HG03439 (cell line): Measurements from ENCODE around the gene SNORC.

Source experiments
- ATAC-seq: cut with Tn5 transposase; IDR thresholded peaks from one replicate; pipeline ENCODE4 v1.9.1; 2021; ENCODE audit warnings: mild to moderate bottlenecking, moderate library complexity; ENCODE audit not compliant: unreplicated experiment

SNORC gene

DNA sequence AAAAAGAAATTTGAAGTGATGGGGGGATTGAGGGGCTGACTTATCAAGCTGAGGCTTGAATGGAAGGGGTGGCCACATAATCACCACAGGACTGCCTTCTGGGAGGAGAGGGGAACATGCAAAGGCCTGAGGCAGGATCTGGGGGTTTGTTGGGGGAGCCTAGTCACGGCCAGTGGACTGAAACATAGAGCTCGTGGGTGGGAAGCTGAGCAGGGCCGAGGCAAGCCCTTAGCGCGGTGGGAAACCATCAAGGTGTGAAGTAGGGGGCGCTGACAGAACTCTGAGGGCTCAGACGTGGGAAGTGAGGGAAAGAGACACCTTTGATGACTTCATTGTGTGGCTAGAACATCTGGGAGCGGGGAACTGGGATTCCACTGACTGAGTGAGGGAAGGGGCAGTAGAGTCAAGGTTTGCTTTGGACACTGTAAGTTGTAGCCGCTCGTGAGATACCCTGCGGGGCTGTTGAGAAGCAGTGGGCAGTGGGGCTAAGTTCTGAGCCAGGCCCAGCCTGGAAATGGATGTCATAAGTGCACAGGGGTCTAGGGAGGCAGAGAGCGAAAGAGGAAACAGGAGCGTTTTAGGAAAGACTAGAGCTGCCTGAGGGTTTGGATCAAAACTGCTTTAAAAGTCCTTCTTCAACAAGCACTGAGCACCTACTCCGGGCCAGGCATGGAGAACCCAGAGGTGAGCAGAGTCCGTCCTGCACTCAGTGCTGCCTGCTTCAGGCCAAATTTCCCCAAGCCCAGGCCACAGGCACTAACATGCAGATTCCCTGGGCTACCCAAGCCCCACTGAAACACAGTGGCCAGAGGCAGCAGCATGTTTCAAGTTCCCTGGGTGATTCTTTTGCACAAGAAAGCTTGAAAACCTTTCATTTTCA, 686 bp upstream of the SNORC start:
- ATAC-seq, result no peak

DNA sequence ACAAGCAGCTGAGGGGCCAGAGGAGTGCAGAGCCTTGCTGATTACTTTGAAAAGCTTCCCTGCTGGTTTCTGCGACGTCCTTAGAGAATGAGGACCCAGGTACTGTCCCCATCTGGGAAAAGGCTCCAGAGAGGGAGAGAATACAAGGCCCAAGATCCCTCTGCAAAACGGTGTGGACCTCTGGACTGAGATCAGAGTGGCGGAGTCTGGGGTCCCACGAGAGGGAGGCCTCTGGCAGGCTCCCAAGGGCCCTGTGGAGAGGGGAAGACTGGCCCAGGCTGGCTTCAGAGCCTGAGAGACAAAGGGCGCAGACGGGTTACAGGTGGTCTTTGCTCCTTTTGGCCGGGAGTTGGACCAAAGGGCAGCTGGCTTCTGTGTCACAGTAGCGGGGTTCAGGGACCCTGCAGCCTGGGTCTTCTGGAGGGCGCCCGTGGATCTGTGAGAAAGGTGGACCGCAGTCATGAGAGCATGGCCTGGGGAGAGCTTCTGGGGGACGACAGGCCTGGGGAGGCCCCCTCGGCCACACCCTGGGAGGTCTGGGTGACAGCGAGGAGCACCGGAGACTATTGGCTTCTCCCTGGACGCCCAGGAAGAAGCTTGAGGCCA, 805 bp downstream of the SNORC start:
- ATAC-seq, result no peak

GRCh38 chr2:232871418-232871834, 1.4 kb downstream of the SNORC start:
- no peak for ATAC-seq

GRCh38 chr2:232871835-232872736, 2.0 kb downstream of the SNORC start:
- ATAC-seq, result no peak

DNA sequence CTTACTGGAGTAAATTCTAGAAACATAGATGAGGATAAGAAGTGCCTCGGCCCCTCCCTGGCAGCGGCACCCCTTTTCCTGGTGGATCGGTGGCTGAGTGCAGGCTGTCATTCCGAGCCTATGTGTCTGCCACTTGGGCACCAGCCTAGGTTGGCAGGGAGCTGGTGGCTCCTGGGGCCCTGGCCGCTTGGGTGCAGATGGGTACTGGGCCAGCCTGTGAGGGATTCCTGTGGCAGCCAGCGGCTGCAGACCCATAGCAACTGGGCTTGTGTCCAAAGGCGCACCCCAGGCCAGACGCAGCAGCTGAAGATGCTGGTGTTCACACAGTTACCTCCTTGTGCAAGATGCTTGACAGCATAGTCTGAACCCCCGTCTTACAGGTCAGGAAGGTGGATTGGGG, 2.8 kb downstream of the SNORC start:
- no peak for ATAC-seq

DNA sequence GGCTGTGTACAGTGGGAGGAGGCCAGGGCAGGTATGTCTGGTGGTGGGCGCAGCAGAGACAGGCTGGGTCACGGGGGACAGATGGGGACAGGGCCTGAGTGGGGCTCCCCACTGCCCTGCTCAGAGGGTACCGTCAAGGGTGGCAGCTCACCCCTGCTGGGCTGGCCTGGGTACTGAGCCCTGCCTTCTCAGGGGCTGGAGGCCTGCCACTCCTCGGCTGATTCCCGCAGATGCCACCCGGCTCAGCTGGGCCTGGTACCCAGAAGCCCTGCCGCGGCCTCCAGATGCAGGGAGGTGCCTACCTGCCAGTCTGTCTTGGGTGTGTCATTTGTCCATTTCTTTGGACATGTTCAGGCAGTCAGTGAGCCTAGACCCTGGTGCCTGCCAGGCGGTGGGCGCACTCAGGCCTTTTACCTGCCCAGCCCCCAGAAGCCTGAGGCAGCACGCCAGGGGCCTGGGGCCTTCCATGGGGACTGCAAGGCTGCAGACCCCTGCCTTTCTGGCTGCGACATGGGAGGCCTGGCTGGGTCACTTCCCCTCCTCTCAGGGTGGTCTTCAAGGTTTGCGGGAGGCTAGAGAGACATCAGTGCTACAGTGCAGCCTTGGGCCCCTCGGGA, 3.3 kb downstream of the SNORC start:
- no peak for ATAC-seq

GRCh38 chr2:232873909-232874641, 4.0 kb downstream of the SNORC start:
- ATAC-seq, result no peak

- no peak for ATAC-seq
Observed at GRCh38 chr2:232874677-232875223, 4.7 kb downstream of the SNORC start.

DNA sequence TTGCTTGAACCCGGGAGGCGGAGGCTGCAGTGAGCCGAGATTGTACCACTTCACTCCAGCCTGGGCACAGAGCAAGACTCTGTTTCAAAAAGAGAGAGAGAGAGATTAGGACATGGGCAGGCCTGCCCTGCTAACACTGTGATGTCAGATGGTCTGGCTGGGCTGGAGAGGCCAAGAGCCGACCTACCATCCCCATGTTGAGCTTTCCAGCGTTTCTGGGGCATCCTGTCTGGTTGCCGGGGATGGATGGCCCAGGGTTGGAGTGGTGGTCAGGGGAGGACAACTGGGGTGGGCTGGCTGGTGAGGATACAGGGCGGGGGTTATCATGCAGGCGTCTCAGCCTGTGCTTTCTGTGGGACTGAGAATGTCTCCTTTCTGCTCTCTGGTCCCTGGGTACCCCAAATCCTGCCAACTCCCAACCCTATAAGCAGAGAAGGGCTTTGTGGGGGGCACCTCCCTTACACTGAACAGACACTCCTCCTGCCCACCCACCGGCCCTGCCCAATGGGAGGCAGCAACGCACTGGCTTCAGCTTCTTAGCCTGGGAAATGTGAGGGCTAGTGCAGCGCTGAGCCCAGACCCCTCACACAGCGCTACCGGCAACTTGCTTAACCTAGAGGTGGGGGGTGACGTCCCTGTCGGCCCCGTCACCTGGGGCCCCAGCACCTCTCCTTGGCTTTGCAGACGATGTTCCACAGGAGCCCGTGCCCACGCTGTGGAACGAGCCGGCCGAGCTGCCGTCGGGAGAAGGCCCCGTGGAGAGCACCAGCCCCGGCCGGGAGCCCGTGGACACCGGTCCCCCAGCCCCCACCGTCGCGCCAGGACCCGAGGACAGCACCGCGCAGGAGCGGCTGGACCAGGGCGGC, 5.4 kb downstream of the SNORC start:
- no peak for ATAC-seq

DNA sequence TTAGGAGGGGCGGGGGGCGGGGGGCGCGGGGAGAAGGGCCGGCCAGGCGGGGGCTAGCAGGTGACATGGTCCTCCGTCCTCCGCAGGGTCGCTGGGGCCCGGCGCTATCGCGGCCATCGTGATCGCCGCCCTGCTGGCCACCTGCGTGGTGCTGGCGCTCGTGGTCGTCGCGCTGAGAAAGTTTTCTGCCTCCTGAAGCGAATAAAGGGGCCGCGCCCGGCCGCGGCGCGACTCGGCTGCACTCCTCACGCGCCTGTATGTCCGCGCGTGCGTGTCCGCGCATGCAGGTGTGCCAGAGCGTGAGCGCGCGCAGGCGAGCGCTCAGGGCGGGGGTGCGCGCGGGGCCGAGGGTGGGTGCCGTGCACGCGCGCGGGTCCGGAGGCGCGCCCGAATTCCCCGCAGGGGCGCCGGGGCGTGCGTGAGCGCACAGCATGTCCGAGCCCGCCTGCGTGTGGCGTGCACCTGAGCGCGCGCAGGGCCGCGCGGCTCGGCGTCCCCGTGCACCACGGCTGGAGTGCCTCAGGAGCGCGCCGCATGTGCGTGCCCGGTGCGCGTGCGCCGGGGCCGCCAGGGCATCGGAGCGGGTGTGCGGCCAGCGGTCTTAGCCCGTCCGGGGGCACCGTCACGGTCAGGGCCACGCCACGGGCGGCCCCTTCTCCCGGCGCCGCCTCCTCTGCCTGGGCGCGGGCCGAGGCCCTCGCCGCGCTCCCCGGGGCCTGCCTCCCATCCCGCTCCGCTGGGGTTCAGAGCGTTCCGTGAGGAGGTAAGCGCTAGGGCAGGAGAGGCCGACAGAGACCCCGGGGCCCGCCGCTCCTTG, 6.3 kb downstream of the SNORC start:
- ATAC-seq, result no peak

DNA sequence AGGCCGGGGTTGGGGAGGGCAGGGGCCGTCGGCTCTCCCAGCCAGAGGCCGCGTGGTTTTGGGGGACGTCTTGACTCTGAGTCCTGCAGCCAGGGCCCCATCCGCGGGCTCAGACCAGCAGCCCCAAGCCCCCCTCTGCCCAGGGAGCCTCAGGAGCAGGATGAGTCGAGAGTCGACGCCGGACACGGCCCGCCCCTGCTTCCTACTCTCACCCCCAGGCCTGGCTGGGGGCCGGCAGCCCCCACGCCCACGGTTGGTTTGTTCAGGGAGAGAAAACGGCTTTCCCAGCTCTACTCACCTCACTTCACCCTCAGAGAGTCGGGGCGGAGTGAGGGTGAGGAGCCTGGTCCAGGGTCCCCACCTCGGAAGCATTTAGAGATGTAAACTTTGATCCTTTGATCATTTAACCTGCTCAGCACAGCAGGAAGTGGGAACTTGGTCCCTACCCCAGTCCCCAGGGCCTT, 6.9 kb downstream of the SNORC start:
- no peak for ATAC-seq

DNA sequence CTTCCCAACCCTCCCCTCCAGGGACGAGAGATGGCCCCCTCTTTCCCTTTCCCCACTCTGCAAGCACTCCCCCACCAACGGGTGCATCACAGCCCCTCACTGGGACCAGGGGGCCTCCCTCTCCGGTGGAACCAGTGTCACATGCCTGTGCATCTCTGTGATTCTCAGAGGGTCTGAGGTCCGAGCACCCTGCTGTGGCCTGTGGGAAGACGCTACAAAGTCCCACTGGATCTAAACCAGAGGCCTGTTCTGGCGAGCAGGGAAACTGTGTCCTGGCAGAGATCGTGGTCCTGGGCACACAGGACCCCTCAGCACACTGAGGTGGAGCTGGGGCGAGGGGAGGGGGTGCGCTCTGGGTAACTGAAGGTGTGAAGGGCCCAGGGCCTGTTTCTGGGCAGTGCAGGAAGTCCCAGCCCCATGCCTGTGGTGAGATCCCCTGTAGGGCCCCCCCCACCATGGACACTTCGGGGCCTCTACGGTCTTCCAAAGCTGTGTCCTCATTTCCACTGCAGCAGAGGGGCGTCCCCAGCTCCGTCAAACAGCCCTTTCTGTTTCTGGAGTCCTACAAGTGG, 8.0 kb downstream of the SNORC start:
- ATAC-seq, result no peak

GRCh38 chr2:232878855-232879617, 9.0 kb downstream of the SNORC start:
- ATAC-seq, result no peak

- ATAC-seq, result no peak
Observed at GRCh38 chr2:232879618-232880494, 9.8 kb downstream of the SNORC start.

DNA sequence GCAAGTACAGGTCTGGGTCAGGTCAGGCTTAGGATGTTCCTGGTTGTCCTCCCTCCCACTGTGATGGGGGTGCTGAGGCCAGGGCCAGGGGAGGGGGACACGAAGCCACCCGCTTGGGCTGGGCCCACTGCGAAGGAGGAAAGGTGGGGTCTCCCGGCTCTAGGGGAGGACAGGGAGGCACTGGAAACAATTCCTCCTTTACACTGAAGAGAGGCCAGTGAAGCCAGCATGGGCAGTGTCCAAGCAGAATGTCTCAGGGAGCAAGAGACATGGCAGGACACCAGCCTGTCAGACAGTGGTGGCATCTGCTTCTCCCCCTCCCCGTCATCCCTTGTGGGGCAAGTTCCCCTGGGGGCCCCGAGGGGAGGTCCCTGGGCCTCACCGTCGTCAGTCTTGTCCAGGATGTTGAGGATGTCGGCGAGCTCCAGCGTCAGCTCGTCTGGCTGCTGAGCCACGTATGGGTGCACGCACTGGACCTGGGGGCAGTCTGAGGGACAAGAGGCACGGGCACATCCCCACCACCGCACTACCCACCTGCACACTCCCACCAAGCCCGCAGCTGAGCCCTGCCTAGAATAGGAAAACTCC, 10.8 kb downstream of the SNORC start:
- no peak for ATAC-seq

DNA sequence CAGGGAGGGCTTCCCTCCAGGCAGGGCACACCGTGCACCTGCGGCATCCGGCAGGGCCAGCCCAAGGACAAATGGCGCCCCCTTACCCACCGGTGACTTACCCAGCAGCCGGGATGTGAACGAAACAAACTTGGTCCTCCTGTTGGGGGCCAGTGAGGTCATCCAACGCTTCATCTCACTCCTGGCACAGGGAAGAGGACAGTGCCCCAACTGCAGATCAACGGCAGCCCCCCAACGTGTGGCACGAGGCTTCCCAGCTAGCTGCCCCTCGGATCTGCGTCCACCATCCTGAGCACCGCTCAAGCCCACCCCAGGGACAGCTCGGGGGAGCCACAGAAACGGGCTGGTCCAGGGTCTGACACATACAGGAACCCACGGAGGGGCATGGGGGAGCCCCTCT, 12.0 kb downstream of the SNORC start:
- no peak for ATAC-seq
